ENCODE data around the gene NMNAT1. TPM values are rescaled to one million over a fixed set of nuclear protein-coding genes. Genes with fewer than 3 reads are reported as not detected.
"Not testable (repeated sequence)": the region's sequence is repeated elsewhere in the genome, so short reads cannot be mapped to it uniquely, and the experiment has no call there.

Gene NMNAT1
- total RNA-seq, 2 experiments from 2014 or later: 6.5 to 10.0 TPM

DNA sequence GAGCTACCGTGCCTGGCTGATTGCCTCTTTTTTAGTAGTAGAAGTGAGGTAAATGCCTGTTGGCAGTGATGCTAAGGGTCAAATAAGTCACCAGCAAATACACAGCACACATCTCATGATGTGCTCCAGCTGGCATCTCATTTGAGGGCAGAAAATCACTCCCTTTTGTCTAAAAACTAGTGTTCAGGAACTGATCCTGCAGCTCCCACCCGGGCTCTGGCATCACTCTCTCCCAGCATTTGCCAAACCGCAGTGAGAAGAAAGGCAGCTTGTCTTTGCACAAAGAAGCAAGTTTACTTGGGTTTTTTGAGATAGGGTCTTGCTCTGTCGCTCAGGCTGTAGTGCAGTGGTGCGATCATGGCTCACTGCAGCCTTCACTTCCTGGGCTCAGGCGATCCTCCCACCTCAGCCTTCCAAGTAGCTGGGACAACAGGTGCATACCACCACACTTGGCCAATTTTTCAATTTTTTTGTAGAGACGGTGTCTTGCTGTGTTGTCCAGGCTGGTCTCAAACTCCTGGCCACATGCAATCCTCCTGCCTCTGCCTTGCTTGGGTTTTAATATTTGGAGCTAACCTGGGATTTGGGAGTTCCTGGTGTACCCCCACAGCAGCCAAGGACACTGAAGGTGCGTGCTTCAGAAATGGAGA is 57.9 kb downstream of the NMNAT1 start:
- no peak for ATAC-seq
- Mint-ChIP-seq H3K27ac (no peak overlapping the region), H3K4me3 (no peak overlapping the region), H3K4me1 (peaks cover 9% of the 10 kb centered on the region), H3K9me3 (ENCODE audit: low read depth) (no peaks in the 10 kb centered on the region), H3K36me3 (peaks cover 4% of the 10 kb centered on the region), H3K27me3 (peaks cover 43% of the 10 kb centered on the region)
- no peak for DNase-seq
- CTCF ChIA-PET: no interaction called here

DNA sequence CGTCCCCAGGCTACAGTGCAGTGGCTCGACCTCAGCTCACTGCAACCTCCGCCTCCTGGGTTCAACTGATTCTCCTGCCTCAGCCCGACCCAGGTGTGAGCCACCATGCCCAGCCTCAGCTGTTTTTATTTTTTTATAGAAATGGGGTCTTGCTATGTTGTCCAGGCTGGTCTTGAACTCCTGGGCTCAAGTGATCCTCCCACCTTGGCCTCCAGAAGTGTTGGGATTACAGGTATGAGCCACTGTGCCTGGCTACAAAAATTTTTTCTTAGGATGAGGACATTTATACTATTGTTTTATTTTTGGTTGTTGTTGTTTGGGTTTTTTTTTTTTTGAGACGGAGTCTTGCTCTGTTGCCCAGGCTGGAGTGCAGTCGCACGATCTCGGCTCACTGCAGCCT is 62.0 kb downstream of the NMNAT1 start:
- peaks cover 19% of the 10 kb centered on the region for H3K27me3 Mint-ChIP-seq
- H3K36me3 Mint-ChIP-seq; H3K4me3 Mint-ChIP-seq; H3K9me3 Mint-ChIP-seq (ENCODE audit: low read depth); H3K4me1 Mint-ChIP-seq; DNase-seq; H3K27ac Mint-ChIP-seq; ATAC-seq; CTCF ChIA-PET: not testable (repeated sequence)

DNA sequence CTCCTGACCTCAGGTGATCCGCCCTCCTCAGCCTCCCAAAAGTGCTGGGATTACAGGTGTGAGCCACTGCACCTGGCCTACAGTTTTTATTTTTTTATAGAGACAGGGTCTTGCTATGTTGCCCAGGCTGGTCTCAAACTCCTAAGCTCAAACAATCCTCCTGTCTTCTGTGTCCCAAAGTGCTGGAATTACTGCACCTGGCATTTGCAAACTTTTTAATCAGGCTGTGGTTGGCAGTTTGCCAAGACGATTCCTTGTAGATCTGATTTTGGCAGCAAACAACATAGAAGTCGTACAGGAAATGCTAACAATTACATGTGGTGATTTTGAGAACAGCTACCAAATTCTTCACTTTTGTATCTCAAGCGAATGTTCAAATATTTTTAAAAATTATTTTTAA is 63.9 kb downstream of the NMNAT1 start:
- Mint-ChIP-seq H3K9me3 (ENCODE audit: low read depth) (no peaks in the 10 kb centered on the region), H3K27me3 (peaks cover 4% of the 10 kb centered on the region), H3K36me3 (no peaks in the 10 kb centered on the region), H3K27ac (no peak overlapping the region), H3K4me1 (no peaks in the 10 kb centered on the region), H3K4me3 (no peak overlapping the region)
- DNase-seq: no peak
- no peak for ATAC-seq
- CTCF ChIA-PET: interaction anchor here (1.1 kb wide), 1 partner anchor 13 kb away, joined by 3 read pairs; no protein-coding TSS in a partner anchor

DNA sequence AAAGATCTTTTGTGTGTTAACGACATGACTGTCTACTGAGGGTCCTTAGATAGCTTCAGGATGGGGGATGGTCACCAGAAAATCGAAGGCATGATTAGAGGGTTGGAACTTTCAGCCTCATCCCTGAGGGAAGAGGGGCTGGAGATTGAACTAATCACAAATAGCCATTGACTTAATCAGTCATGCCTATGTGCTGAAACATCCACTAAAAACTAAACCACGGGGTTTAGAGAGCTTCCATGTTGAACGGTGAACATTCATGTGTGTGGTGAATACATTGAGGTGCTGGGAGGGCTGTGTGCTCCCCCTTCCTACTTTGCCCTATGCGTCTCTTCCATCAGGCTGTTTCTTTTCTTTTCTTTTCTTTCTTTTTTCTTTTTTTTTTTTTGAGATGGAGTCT is 70.7 kb downstream of the NMNAT1 start:
- Mint-ChIP-seq H3K27ac (no peak overlapping the region), H3K9me3 (ENCODE audit: low read depth) (no peaks in the 10 kb centered on the region), H3K4me1 (peaks cover 6% of the 10 kb centered on the region), H3K27me3 (peaks cover 10% of the 10 kb centered on the region), H3K36me3 (no peaks in the 10 kb centered on the region), H3K4me3 (no peak overlapping the region)
- DNase-seq (no peak), ATAC-seq (no peak)
- CTCF ChIA-PET: no interaction called here

DNA sequence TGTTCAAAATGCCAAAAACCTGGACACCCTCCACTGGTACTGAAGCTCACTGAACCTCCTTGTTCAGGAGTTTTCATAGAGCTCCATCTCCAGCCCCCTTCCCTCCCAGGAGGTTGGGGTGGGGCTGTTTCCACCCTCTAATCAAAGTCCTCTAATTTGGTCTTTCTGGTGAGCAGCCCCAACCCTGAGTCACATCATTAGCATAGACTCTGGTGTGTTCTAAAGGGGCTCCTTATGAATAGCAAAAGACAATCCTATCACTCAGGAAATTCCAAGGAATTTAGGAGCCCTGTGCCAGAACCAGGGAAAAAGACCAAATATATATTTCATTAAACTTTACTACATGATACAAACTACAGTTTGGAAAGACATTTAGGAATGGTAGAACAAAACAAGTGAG is 76.3 kb downstream of the NMNAT1 start:
- peaks cover 9% of the 10 kb centered on the region for H3K4me1 Mint-ChIP-seq
- ATAC-seq (no peak), DNase-seq (no peak)
- peaks cover 7% of the 10 kb centered on the region for H3K27me3 Mint-ChIP-seq
- H3K4me3 Mint-ChIP-seq: no peak overlapping the region
- no peak overlapping the region for H3K27ac Mint-ChIP-seq
- H3K36me3 Mint-ChIP-seq: no peaks in the 10 kb centered on the region
- CTCF ChIA-PET: interaction anchor here (1.0 kb wide), 1 partner anchor 69 kb away, joined by 3 read pairs; no protein-coding TSS in a partner anchor
- H3K9me3 Mint-ChIP-seq (ENCODE audit: low read depth): no peaks in the 10 kb centered on the region

DNA sequence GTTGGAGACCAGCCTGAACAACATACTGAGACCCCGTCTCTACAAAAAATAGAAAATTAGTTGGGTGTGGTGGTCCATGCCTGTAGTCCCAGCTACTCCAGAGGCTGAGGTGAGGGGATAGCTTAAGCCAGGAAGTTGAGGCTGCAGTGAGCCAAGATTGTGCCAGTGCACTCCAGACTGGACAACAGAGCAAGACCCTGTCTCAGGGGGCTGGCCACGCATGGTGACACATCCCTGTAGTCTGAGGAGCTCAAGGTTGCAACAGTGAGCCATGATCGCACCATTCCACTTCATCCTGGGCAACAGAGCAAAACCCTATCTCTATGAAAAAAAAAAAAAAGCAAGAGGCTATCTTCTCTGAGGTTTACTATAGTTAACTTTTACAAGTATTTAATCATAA is 76.8 kb downstream of the NMNAT1 start:
- H3K4me3 Mint-ChIP-seq: no peak overlapping the region
- ATAC-seq (no peak), DNase-seq (no peak)
- H3K4me1 Mint-ChIP-seq: peaks cover 9% of the 10 kb centered on the region
- no peaks in the 10 kb centered on the region for H3K9me3 Mint-ChIP-seq (ENCODE audit: low read depth)
- no peaks in the 10 kb centered on the region for H3K36me3 Mint-ChIP-seq
- CTCF ChIA-PET: interaction anchor here (1.0 kb wide), 2 partner anchors 12 to 70 kb away, joined by 3 read pairs; no protein-coding TSS in a partner anchor
- H3K27me3 Mint-ChIP-seq: peaks cover 4% of the 10 kb centered on the region
- no peak overlapping the region for H3K27ac Mint-ChIP-seq

DNA sequence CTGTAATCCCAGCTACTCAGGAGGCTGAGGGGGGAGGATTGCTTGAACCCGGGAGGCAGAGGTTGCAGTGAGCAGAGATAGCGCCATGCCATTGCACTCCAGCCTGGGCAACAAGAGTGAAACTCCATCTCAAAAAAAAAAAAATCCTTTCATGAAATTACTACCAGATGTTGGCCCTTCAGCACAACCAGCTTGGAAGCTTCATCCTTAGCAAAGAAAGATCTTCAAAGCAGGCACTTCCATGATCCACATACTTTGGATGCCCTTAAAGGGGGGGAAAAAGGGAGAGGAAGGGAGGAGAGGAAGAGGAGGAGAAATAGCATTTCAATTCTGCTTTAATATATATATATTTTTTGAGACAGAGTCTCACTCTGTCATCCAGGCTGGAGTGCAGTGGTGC is 77.4 kb downstream of the NMNAT1 start:
- H3K4me1 Mint-ChIP-seq; H3K27me3 Mint-ChIP-seq; H3K4me3 Mint-ChIP-seq; H3K9me3 Mint-ChIP-seq (ENCODE audit: low read depth); DNase-seq; ATAC-seq; H3K36me3 Mint-ChIP-seq; H3K27ac Mint-ChIP-seq: not testable (repeated sequence)
- CTCF ChIA-PET: interaction anchor here (1.0 kb wide), 2 partner anchors 13 to 70 kb away, joined by 3 read pairs; no protein-coding TSS in a partner anchor

DNA sequence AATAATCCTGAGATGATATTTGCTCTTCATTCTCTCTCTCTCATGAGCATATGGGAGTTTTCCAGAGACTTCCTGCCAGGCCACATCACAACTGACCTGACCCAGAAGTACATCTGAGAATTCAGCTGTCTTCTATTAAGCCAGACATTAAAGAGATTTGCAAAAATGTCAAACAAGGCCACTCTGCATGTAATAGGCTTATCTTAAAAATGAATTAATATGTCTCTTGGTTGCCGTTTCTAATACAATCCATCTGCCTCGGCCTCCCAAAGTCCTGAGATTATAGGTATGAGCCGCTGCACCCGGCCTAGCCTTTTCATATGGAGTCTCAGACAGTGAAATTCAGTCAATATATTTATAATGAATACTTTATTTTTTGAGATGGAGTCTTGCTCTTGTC is 78.7 kb downstream of the NMNAT1 start:
- H3K36me3 Mint-ChIP-seq; H3K9me3 Mint-ChIP-seq (ENCODE audit: low read depth); H3K4me3 Mint-ChIP-seq; DNase-seq; ATAC-seq; H3K27me3 Mint-ChIP-seq; H3K27ac Mint-ChIP-seq; H3K4me1 Mint-ChIP-seq: not testable (repeated sequence)
- CTCF ChIA-PET: interaction anchor here (0.7 kb wide), 1 partner anchor 80 kb away, joined by 3 read pairs; no protein-coding TSS in a partner anchor

DNA sequence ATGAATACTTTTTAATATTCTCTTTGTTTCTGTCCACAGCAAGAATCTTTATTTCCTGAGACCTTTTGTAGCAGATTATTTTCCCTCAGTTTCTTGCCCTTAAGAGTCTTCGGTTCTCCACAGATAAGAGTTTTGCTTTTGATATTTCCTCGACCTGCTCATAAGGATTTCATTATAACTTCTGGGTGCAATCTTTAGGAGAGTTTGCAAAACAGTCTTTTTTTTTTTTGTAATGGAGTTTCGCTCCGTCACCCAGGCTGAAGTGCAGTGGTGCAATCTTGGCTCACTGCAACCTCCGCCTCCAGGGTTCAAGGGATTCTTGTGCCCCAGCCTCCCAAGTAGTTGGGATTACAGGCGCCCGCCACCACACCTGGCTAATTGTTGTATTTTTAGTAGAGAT is 79.4 kb downstream of the NMNAT1 start:
- peaks cover 9% of the 10 kb centered on the region for H3K4me1 Mint-ChIP-seq
- no peaks in the 10 kb centered on the region for H3K9me3 Mint-ChIP-seq (ENCODE audit: low read depth)
- H3K36me3 Mint-ChIP-seq: no peaks in the 10 kb centered on the region
- no peaks in the 10 kb centered on the region for H3K27me3 Mint-ChIP-seq
- H3K4me3 Mint-ChIP-seq: no peak overlapping the region
- DNase-seq (no peak), ATAC-seq (no peak)
- no peak overlapping the region for H3K27ac Mint-ChIP-seq
- CTCF ChIA-PET: no interaction called here

DNA sequence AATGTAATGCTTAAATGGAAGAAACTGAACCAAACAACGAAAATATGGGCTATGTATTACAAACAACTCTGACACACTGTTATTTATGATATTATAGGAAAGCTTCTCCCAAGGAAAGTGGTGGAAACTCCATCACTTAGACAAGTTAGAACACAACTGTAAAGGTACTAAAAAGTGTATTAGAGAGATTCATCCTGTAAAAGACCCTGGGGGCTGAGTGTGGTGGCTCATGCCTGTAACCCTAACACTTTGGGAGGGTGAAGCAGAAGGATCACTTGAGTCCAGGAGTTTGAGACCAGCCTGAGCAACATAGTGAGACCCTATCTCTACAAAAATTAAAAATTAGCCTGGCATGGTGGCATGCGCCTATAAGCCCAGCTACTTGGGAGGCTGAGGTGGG is 82.1 kb downstream of the NMNAT1 start:
- Mint-ChIP-seq H3K4me3 (no peak overlapping the region), H3K27me3 (no peaks in the 10 kb centered on the region), H3K9me3 (ENCODE audit: low read depth) (no peaks in the 10 kb centered on the region), H3K27ac (no peak overlapping the region), H3K4me1 (no peaks in the 10 kb centered on the region), H3K36me3 (no peaks in the 10 kb centered on the region)
- ATAC-seq (no peak), DNase-seq (no peak)
- CTCF ChIA-PET: interaction anchor here (0.7 to 2.0 kb wide), 3 partner anchors 23 to 315 kb away, joined by 3 to 5 read pairs (median 3); no protein-coding TSS in a partner anchor

DNA sequence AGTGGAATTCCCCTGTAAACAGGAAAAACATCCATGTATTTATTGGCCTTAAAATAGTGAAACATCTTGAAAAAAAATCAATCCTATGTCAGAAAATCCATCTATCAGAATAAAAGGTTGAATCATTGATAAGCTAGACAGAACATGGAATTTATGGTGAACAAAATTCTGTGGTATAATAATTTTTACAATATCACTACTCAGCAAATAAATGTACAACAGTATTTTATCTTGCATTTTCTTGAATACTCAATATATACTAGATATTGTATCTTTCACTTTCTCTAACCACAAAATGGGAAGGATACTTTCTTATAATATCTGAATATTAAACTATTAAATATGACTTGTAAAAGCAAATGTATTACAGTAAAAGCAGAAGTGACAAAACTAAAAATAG is 83.8 kb downstream of the NMNAT1 start:
- Mint-ChIP-seq H3K27me3 (no peaks in the 10 kb centered on the region), H3K4me1 (peaks cover 2% of the 10 kb centered on the region), H3K4me3 (no peak overlapping the region), H3K27ac (no peak overlapping the region), H3K36me3 (no peaks in the 10 kb centered on the region), H3K9me3 (ENCODE audit: low read depth) (no peaks in the 10 kb centered on the region)
- CTCF ChIA-PET: interaction anchor here (2.0 kb wide), 1 partner anchor 77 kb away, joined by 5 read pairs; no protein-coding TSS in a partner anchor
- ATAC-seq (no peak), DNase-seq (no peak)

DNA sequence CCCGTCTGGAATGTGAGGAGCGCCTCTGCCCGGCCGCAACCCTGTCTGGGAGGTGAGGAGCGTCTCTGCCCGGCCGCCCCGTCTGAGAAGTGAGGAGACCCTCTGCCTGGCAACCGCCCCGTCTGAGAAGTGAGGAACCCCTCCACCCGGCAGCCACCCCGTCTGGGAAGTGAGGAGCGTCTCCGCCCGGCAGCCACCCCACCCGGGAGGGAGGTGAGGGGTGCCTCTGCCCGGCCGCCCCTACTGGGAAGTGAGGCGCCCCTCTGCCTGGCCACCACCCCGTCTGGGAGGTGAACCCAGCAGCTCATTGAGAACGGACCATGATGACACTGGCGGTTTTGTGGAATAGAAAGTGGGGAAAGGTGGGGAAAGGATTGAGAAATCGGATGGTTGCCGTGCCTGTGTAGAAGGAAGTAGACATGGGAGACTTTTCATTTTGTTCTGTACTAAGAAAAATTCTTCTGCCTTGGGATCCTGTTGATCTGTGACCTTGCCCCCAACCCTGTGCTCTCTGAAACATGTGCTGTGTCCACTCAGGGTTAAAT is 85.8 kb downstream of the NMNAT1 start:
- H3K4me3 Mint-ChIP-seq; H3K27me3 Mint-ChIP-seq; DNase-seq; ATAC-seq; CTCF ChIA-PET; H3K9me3 Mint-ChIP-seq (ENCODE audit: low read depth); H3K36me3 Mint-ChIP-seq; H3K27ac Mint-ChIP-seq: not testable (repeated sequence)
- peaks cover 14% of the 10 kb centered on the region for H3K4me1 Mint-ChIP-seq

DNA sequence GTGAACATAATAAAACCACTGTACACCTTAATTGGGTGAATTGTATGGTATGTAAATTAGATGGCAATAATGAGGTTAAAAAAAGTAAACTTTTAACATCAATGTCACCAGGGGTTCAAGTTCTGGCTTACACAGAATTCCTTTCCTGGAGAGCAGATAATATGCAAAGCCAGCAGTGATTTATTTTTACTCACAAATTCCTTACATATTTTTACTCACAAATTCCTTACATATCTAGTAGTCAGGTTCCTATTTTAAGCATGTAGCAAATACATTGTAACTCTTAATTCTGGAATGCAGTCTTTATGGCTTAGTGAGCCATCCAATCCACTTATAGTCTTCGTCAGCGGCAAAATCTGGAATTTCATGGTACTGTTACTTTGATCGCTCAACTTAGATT is 88.2 kb downstream of the NMNAT1 start:
- H3K4me1 Mint-ChIP-seq: peaks cover 22% of the 10 kb centered on the region
- CTCF ChIA-PET: no interaction called here
- ATAC-seq (no peak), DNase-seq (no peak)
- no peaks in the 10 kb centered on the region for H3K9me3 Mint-ChIP-seq (ENCODE audit: low read depth)
- no peak overlapping the region for H3K27ac Mint-ChIP-seq
- no peaks in the 10 kb centered on the region for H3K36me3 Mint-ChIP-seq
- H3K27me3 Mint-ChIP-seq: no peaks in the 10 kb centered on the region
- no peak overlapping the region for H3K4me3 Mint-ChIP-seq
